Esophagus muscularis mucosa (tissue), 3 donors: ENCODE measurements around the gene FLRT1.

Experiments
- CTCF ChIP-seq, 3 experiments: fragments of 200-600 bp in 2 of 3; fragments of 450-650 bp in 1 of 3; sonication (generic) in 2 of 3; IDR thresholded peaks; one replicate each; pipeline ENCODE4 v1.5.1; 2017 to 2019; ENCODE audit warnings: antibody characterized with exemption in 3 of 3, mild to moderate bottlenecking in 2 of 3, moderate library complexity in 1 of 3
- POLR2A ChIP-seq: fragments of 450-650 bp; IDR thresholded peaks from one replicate; pipeline ENCODE4 v1.6.1; 2017; ENCODE audit warnings: antibody characterized with exemption, moderate library complexity, mild to moderate bottlenecking, low read depth

DNA sequence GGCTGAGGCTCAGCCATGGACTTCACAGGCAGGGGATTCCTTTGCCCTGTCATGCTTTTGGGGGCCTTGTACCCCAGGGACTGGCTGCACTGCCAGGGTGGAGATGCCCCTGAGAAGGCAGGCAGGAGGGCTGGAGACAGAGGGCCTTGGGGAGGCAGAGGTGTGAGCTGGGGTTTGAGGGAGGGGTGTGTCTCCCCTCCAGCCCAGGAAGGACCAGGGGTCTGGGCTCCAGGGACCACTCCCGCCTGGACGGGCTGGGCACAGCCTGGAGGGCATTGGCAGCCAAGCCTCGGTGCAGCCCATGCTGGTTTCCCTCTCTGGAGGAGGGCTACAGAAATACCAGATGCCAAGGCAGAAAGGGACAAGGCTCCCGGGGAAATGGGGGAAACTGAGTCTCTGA is 30.0 kb upstream of the FLRT1 start:
- TF ChIP-seq CTCF (IDR thresholded peaks at IDR 0.05) (no peak), POLR2A (no peak)
